HEK293T (cell line): ENCODE results near the gene MREG.
"Not testable (repeated sequence)": the region's sequence is repeated elsewhere in the genome, so short reads cannot be mapped to it uniquely, and the experiment has no call there.

Experiments used
- ARNT ChIP-seq: fragments of 450-650 bp; IDR thresholded peaks from 2 replicates; pipeline ENCODE4 v1.6.1; 2017; ENCODE audit warnings: mild to moderate bottlenecking
- BHLHE40 ChIP-seq: fragments of 450-650 bp; IDR thresholded peaks from 2 replicates; pipeline ENCODE4 v1.6.1; 2016; ENCODE audit warnings: mild to moderate bottlenecking, moderate library complexity, borderline replicate concordance
- ELF4 ChIP-seq: fragments of 450-650 bp; IDR thresholded peaks from 2 replicates; pipeline ENCODE4 v1.6.1; 2017; ENCODE audit warnings: antibody characterized with exemption
- FOXA1 ChIP-seq: fragments of 450-650 bp; IDR thresholded peaks from 2 replicates; pipeline ENCODE4 v1.6.1; 2016; ENCODE audit warnings: mild to moderate bottlenecking
- FOXM1 ChIP-seq: fragments of 450-650 bp; IDR thresholded peaks from 2 replicates; pipeline ENCODE4 v1.6.1; 2017; ENCODE audit warnings: mild to moderate bottlenecking, borderline replicate concordance
- SP1 ChIP-seq: fragments of 450-650 bp; IDR thresholded peaks from 2 replicates; pipeline ENCODE4 v1.6.1; 2017
- SUZ12 ChIP-seq: fragments of 450-650 bp; IDR thresholded peaks from 2 replicates; pipeline ENCODE4 v1.6.1; 2016; ENCODE audit warnings: mild to moderate bottlenecking
- ZNF384 ChIP-seq: fragments of 450-650 bp; IDR thresholded peaks from 2 replicates; pipeline ENCODE4 v1.6.1; 2016

DNA sequence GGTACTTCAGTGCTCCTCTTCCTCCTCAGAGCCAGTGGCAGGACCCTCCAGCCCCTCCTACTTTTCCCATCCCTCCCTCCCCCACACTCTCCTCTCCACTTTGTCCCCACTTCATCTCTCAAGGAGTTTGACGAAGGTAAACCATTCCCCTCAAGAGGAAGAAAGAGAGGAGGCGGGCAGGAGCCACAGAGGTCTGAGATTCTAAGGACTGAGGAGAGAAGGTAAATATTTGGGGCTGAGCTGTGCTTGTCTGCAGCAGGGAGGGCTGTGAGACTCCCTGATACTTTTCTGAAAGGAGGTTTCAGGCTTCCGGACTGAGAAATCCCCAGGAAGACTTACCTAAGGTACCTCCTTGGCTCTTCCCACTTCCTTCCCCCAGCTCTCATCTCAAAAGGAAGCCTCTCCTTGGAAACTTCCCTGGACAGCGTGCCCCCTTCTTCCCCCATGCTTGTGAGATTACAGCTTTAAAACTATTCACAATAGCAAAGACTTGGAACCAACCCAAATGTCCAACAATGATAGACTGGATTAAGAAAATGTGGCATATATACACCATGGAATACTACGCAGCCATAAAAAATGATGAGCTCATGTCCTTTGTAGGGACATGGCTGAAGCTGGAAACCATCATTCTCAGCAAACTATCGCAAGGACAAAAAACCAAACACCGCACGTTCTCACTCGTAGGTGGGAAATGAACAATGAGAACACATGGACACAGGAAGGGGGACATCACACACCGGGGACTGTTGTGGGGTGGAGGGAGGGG is 55.8 kb downstream of the MREG start:
- TF ChIP-seq BHLHE40, FOXM1, FOXA1, ZNF384, ELF4, SP1, SUZ12, ARNT: not testable (repeated sequence)
